NCI-H1694 treated with DMSO at 0.1 percent for 48 hours (cell line): Measurements from ENCODE around the gene MYL9.

Experiments
- DNase-seq: peaks from one replicate; lab custom pipeline; 2025; lab: John Stamatoyannopoulos, UW

MYL9 gene

DNA sequence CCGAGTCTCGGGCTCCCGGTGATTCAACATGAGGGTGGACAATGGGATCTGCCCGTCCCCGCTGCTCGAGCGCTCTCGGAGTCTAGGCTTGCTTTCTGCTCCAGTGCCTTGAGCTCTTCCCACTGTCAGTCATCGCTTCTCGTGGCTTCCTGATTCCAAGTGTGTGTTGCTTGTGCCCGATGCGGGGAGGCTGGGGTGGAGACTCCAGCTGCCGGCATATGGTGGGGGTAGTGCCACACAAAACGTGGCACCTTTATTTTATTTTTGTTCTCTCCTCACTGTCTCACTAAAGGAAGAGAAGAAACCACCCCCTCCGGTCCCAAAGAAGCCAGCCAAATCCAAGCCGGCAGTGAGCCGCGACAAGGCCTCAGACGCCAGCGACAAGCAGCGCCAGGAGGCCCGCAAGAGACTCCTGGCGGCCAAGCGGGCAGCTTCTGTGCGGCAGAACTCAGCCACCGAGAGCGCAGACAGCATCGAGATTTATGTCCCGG is 14.8 kb upstream of the MYL9 start:
- no peak for DNase-seq

DNA sequence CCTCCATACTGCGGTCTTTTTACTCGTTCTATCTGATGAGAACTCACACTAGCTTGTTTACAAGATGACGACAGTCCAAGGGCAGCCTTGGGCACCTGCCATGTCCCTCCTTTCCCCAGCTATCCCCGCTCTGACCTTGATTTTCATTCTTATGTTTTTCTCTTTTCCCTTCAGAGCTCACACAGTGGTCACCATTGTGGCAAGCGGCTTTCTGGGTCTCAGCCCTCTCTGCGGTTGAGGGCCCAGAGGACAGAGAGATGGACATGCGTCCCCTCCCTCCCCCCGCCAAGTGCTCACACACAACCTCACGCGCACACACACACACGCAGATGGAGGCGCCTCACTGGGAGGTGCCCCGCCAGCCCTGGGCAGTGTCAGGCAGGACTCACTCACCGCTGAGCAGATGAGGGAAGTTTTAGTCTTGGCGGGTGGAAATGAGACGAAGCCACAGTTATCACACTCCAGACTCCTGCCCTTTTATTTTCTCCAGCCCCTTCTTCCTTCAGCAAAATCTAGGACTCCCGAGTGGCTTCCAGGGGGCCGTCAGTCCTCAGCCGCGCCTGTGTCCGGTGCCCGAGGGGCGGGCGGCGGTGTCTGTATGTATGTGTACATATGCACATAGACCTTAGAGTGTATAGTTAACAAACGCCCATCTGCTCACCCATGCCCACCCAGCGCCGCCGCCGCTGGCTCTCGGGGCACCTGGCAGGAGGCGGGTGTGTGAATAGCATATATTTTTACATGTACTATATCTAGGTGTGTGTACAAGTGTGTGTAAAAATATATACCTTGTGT is 13.8 kb upstream of the MYL9 start:
- DNase-seq = no peak

DNA sequence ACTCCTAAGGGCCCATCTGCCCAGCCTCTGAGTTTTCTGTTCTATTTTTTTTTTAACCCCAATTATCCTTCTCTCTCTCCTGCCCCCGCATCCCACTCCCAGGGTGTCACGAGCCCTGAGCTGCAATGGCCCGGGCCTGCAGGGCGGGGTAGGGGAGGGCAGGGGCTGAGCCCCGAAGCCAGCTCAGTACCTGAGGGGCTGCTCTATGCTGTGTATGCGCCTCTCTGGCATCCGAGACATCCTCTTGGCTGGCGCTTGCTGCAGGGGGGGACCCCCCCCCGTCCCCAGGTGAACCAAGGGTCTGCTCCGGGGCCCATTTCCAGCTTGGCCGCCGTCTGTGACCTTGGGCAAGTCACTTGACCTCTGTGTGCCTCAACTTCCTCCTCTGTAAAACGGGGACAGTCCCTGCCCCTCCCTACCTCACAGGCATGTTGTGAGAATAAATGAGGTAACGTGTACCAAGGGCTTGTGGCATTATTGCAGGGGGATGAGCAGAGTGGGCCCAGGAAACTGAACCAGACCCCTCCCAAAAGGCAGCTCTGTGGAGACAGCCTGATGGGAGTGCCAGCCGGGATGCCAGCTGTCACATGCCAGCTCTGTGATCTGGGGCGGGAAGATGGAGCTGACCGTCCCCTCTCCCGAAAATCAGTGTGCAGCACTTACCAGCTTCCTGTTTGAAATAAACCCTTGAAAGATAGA is 13.0 kb upstream of the MYL9 start:
- DNase-seq = peak; percentile 48

DNA sequence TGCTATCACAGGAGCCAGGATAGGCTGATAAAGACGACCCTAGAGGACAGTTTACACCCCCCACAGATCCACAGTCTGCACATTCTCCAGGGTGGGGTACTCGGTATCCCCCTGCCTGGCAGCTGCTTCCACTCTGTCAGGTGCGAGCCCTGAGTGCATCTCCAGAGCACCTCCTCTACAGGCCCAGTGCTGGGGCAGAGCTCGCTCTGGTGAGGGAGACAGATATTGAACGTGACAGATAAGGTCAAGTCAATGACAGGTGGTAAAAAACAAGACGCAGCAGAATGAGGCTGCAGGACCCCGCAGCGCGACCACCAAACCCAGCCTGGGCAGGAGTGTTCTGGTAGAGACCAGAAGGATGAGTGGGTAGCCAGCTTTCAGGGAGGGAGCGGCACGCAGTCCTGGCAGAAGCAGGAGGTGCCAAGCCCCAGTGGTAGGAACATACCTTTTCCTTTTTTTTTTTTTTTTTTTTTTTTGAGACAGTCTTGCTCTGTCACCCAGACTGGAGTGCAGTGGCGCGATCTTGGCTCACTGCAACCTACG is 12.4 kb upstream of the MYL9 start:
- no peak for DNase-seq

DNA sequence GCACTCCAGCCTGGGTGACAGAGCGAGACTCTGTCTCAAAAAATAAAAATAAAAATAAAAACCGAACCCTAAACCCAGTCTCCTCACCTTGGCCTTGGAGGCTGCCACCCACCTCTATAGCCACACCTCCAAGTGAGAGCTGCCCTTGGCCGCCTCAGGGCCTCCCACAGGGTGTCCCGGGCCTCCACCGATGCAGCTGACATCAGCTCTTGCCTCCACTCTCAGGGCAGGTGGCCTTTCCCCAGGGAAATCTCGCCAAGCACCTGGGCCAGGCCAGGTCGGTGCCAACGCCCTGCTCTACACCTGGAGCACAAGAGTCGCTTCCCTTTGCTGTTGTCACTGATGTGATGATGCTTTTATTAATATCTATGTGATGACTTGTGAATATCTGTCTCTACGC is 8.9 kb upstream of the MYL9 start:
- no peak for DNase-seq

DNA sequence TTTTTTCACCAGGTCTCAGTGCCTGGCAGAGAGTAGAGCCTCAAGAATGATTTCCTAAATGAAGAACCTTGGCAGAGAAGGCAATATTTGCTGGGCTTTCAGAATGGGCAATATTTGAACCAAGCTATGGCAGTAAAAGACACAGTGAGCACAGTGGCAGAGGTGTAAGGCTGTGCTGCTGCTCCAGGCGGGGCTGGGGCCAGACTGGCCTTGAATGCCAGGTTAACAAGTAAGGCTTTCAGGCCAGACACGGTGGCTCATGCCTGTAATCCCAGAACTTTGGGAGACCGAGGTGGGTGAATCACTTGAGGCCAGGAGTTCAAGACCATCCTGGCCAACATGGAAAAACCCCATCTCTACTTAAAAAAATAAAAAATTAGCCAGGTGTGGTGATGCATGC is 8.5 kb upstream of the MYL9 start:
- no peak for DNase-seq

DNA sequence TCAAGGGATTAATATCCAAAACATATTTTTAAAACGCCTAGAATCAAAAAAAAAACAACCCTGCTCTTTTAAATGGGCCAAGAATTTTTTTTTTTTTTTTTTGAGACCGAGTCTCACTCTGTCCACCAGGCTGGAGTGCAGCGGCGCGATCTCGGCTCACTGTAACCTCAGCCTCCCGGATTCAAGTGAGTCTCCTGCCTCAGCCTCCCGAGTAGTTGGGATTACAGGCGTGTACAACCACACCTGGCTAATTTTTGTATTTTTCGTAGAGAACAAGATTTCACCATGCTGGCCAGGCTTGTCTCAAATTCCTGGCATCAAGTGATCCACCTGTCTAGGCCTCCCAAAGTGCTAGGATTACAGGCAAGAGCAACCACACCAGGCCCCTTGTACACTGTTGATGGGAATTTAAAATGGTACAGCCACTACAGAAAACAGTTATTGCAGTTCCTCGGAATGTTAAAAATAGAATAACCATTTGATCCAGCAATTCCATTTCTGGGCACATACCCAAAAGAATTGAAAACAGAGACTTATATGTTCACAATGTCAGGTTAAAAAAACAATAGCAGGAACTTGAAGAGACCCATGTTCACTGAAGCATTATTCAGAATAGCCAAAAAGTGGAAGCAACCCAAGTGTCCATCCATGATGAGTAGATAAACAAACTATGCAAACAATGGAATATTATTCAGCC is 3.1 kb upstream of the MYL9 start:
- no peak for DNase-seq

DNA sequence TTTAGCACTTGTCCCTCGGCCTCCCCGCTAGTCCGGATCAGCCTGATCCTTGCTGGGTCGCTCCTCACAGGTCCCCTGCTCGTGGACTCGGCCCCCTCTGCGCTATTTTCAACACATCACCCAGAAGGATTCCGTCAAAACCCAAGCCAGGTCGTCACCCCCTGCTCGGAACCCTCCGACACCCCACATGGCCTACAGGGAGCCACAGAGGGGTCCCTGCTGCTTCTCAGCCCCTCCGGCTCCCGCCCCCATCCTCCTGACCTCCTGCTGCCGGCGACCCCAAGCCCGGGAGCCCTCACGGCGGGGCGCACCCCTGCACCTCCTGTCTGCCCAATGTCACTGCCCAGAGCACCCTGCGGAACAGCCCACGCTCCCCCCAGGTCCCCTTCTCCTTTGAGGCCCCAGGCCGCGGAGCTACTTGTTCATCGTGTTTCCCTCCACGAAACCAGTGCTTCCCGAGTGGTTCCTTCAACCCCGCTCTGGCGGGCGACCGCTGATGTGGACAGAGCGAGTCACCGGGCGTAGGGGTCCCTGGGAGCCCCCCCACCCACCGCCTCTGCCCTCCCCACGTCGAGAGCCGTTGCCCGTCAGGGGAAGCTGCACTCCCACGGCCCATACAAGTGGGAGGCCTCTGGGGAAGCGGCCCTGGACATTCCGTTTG is 638 bp upstream of the MYL9 start:
- no peak for DNase-seq

DNA sequence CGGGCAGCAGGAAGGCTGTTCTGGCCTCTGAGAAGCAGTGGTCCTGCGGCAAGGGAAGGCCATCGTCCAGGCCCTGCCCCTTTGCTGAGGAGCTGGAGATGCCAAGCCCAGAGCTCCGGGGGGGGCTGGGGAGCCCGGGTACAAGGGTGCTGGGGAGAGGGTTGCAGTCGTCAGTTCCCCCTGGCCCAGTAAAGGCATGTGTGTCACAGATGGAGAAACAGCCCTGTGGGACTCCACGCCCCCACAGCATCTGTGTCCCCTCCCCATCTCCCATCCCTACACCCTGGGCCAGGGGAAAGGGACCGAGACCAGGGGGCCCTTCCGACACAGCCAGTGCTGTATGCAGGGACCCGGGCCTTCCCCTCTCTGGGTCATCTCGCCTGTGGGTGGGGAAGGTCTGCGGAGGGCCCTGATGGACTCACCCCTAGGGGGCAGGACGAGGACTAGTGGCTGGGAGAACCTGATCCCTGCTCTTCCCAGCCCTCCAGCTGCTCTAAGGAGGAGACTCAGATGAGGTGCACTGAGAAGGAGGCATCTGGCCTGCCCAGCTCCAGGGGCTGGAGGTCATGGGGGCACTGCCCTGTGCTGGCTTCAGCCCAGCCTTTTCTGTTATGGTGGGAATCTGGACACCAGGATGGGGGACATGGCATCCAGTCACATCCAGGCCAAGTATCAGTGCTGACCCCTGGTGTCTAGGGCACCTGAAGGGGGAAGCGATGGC is 609 bp downstream of the MYL9 start:
- DNase-seq = no peak

DNA sequence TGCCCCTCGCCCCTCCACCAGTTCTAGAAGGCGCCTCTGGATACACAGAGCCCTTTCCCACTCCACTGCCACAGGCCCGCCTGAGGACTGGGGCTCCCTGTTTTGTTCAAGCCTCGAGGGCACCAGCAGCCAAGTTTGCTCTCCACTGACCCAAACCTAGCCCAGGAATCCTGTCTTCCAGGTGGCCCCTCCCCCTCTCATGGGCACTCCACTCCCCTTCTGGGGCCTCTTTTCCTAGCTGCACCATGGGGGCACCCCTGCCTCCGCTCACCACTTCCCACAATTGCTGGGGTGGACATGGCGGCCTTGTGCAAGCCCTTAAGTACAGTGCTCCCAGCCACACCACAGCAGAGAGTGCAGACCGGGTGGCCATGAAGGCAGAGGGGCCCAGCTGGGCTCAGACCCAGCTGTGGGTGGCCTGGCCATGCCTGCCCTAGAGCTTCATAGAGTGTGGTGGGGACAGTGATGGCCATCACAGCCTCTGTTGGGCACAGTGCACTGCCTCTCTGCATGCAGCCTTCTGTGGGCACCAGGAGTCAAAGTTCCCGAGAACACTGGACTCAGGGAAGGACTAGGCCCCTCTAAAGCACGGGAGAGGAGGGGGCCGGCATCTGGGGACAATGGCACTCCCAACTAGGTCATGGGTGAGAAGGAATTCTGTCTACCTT is 1.3 kb downstream of the MYL9 start:
- no peak for DNase-seq

DNA sequence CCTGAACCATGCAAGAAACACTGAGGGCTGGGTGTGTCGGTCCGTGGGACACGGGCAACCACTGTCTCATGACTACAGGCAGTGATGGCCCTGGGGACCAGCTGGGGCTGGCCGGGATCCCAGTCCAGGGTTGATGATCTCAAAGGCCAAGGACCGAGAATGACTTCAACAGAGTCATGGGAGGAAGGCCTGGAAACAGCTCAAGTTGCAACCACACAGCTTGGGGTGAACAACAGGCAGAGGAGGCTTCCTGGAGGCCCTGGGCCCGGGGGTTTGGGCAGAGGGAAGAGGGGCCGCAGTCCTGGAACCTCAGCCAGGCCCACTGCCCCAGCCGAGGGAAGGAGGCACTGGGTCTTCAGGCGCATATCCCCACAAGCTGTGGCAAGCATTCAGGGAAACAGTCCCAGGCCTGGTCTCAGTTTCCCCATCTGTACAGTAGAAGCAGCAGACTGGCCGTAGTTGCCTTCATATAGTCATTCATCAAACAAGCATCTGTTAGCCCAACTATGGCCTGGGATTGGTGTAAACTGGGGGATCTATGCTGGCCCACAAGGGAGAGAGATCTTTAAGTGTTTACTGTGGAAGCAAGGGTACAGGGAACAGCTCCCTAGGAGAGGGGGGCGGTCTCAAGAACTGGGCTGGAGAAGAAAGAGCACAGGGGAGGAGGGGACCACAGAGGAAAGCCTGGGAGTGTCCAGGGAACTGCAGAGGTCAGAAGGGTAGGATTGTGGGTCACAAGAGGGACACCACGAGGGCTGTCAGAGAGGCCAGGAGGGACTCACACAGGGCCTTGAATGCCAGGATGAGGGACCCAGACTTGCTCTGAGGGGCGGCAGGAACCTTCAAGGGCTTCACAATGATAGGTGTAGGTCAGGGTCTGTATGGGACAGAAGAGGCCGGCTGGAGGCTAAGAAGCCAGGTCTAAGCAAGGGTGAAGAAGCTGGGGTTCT is 2.1 kb downstream of the MYL9 start:
- DNase-seq = no peak

DNA sequence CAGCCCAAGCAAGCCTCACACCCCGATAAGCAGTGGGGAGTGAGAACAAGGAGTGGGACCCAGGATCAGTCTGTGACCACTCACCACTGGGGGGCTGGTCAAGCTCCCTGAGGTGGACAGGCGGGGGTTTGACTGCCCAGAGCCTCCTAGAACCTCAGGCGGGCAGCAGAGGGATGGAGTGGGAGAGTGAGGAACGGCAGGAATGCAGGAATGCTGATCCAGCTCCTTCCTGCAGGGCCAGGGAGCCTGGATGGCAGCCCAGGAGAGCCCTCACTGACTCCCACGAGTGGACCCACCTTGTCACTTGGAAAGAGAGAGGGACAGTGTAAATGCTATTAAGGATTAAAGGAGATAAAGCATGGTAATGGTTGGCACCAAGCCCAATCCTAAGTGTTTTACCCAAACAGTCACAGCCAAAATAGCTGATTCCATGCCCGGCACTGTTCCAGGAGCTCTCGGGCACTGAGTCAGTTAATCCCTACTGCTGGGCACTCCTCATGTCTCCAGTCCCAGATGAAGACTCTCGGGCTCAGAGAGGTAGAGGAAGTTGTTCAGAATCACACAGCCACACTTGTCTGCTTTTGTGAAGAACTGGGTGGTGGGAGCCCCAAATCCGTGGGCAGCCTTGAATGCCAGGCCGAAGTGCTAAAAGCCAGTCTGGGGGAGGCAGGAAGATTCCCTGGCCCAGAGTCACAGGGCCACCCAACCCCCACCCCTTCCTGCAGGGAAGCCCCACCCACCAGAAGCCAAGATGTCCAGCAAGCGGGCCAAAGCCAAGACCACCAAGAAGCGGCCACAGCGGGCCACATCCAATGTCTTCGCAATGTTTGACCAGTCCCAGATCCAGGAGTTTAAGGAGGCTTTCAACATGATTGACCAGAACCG is 3.1 kb downstream of the MYL9 start:
- DNase-seq = no peak

DNA sequence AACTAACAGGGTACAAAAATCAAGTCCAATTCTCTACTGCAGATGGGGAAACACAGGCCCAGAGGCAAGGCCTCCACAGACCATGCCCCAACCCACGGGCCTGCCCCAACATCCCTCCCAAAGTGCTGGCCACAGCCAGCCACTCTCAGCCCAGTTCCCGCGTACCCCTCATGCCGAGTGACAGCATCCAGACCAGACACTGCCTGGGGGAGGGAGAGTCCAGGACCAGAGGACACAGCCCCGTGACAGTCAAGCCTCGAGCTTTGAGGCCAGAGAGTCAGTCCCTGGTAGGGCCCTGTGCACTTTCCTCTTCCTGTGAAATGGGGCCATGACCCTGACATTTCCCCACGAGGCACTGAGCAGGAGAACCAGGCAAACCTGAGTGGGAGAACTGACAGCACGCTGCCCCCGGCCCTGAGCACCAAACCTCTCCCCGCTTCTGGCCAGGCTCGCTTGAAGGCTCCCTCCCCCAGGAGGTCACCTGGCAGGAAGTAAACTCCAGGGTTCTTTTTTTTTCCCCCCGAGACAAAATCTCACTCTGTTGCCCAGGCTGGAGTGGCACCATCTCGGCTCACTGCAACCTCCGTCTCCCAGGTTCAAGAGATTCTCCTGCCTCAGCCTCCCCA is 4.9 kb downstream of the MYL9 start:
- DNase-seq = no peak

DNA sequence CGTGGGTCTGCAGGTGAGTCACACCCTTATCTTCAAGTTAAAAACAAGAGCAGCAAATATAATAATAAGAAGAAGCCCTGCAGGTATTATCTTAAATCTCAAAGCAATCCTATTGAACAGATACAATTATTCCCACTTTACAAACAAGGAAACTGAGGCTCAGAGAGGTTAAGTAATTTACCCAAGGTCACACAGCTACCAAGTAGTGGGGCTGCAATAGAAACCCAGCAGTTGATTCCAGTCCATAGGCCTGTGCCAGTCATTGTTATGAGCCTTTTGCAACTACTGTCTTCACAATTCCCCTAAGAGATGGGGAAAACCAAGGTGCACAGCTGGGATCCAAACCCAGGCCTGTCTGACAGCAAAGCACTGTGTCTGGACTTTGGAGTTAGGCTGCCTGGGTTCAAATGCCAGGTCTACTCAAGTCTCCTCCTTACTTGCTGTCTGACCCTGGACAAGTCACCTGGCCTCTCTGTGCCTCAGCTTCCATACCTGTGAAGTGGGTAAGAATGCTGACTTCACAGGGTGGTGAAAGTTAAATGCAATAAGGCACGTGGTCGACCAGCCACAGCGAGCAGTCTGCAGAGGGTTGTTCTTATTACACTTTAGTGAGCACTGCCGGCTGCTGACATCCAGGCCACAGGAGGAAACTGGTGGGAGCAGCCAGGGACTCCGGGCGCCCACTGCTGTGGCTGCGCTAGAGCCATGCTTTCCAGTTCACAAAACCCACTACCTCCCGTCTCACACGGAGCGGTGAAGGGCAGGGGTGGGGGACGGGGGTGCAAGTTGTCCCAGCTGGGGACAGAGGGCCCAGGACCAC is 6.1 kb downstream of the MYL9 start:
- DNase-seq = no peak

DNA sequence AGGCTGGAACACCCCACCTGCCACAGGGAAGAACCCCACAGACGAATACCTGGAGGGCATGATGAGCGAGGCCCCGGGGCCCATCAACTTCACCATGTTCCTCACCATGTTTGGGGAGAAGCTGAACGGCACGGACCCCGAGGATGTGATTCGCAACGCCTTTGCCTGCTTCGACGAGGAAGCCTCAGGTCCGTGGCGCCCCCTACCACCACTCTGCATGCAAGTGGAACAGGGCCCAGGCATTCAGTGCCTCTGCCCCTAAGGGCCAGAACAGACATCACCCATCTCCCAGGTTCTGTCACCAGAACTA is 6.6 kb downstream of the MYL9 start:
- no peak for DNase-seq

DNA sequence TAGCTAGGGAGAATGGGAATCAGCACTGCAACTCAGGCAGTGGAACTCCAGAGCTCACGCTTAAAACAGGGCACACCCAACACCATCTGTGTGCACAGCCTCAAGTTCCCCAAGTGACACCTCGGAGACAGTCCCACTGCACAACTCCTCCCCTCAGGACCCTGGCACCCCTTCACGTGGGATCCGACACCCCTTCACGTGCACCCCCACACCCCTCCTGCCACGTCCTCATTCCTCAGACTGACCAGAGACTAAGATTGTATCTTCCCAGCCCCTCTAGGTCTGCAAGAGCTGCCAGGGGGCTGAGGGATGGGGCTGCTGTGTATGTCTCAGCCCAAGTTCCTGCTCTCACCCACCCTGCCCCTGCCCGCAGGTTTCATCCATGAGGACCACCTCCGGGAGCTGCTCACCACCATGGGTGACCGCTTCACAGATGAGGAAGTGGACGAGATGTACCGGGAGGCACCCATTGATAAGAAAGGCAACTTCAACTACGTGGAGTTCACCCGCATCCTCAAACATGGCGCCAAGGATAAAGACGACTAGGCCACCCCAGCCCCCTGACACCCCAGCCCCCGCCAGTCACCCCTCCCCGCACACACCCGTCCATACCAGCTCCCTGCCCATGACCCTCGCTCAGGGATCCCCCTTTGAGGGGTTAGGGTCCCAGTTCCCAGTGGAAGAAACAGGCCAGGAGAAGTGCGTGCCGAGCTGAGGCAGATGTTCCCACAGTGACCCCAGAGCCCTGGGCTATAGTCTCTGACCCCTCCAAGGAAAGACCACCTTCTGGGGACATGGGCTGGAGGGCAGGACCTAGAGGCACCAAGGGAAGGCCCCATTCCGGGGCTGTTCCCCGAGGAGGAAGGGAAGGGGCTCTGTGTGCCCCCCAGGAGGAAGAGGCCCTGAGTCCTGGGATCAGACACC is 7.6 kb downstream of the MYL9 start:
- DNase-seq = no peak

DNA sequence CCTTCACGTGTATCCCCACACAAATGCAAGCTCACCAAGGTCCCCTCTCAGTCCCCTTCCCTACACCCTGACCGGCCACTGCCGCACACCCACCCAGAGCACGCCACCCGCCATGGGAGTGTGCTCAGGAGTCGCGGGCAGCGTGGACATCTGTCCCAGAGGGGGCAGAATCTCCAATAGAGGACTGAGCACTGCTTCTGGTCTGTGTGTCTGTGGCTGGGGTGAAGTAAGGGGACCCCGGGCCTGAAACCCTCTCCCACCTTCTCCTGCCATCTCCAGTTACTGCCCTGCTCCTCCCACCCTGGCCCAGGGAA is 8.3 kb downstream of the MYL9 start:
- DNase-seq = no peak
